Uterus (tissue), 2 donors: ENCODE data around the gene NRF1.

Experiments
- POLR2A ChIP-seq, 2 donors: fragments of 450-650 bp; IDR thresholded peaks; one replicate each; pipeline ENCODE4 v1.6.1; 2016; ENCODE audit warnings: antibody characterized with exemption in 2 of 2, mild to moderate bottlenecking in 1 of 2, moderate library complexity in 1 of 2
- TF ChIP-seq, protein P1 (sequence below), 4 experiments: fragments of 200-600 bp in 2 of 4; fragments of 450-650 bp in 2 of 4; sonication (generic) in 2 of 4; IDR thresholded peaks; one replicate each; pipeline ENCODE4 v1.5.1; 2016 to 2019; ENCODE audit warnings: antibody characterized with exemption in 4 of 4, mild to moderate bottlenecking in 2 of 4, moderate library complexity in 1 of 4

DNA sequence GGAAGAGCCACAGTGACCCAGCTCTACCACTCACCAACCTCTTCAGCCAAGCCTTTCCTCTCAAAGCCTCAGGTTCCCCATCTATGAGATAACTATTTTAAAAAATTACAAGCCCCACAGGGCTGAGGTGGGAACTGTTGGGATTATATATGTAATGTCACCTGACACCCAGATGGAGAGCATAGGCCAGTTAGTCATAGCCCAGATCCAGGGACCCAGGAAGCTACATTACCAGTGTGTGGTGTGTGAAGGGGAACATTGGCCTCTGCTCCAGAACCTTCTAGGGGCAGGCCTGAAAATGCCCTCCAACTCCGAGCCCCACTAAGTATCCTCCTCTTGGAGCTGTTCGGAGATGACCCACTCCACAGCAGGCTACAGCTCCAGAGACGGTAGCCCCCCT is 162.4 kb downstream of the NRF1 start:
- no peak for TF ChIP-seq POLR2A (IDR thresholded peaks at IDR 0.05)
- TF ChIP-seq, protein P1, sequence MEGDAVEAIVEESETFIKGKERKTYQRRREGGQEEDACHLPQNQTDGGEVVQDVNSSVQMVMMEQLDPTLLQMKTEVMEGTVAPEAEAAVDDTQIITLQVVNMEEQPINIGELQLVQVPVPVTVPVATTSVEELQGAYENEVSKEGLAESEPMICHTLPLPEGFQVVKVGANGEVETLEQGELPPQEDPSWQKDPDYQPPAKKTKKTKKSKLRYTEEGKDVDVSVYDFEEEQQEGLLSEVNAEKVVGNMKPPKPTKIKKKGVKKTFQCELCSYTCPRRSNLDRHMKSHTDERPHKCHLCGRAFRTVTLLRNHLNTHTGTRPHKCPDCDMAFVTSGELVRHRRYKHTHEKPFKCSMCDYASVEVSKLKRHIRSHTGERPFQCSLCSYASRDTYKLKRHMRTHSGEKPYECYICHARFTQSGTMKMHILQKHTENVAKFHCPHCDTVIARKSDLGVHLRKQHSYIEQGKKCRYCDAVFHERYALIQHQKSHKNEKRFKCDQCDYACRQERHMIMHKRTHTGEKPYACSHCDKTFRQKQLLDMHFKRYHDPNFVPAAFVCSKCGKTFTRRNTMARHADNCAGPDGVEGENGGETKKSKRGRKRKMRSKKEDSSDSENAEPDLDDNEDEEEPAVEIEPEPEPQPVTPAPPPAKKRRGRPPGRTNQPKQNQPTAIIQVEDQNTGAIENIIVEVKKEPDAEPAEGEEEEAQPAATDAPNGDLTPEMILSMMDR (IDR thresholded peaks at IDR 0.05) = no peak
